SH-SY5Y (cell line): ENCODE results near the gene SEC63.

ENCODE experiments used
- GATA2 ChIP-seq: IDR thresholded peaks from 2 replicates; pipeline ENCODE4 v1.6.1; 2011; ENCODE audit warnings: mild to moderate bottlenecking, low read depth, low read length
- GATA3 ChIP-seq: IDR thresholded peaks from 2 replicates; pipeline ENCODE4 v1.6.1; 2011; ENCODE audit warnings: low read depth, mild to moderate bottlenecking, low read length, moderate library complexity

DNA sequence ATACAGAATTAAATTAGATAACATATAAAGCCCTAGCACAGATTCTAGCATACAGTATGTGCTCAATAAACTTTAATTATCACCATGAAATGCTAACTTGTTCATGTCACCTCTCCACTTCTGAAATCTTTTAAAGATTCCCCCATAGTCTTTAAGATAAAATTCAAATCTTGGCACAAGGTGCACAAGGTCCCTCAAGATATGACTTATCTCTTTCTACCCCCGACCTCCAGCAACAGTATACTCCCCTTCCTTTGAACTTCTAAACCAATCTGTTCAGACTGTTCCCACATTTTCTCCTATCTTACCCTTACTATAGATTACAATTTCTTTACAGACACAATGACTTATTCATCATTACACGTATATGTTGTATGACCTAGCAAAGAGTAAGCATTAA lies 29.0 kb downstream of the SEC63 start:
- no peak for TF ChIP-seq GATA3
- TF ChIP-seq GATA2 = no peak
